NB4 (cell line): ENCODE data around the gene TRAPPC2.

Experiments
- DNase-seq: peaks from one replicate; pipeline ENCODE4 v3.0.0; 2010; ENCODE audit warnings: low read depth
- H3K4me3 ChIP-seq: one replicate; pipeline ENCODE4 v1.5.1; 2011; ENCODE audit warnings: mild to moderate bottlenecking, low read depth, low read length, moderate library complexity
- MYC ChIP-seq: IDR thresholded peaks from 2 replicates; pipeline ENCODE4 v1.6.1; 2011; ENCODE audit warnings: low read depth, low read length
- POLR2A ChIP-seq: IDR thresholded peaks from 2 replicates; pipeline ENCODE4 v1.6.1; 2011; ENCODE audit warnings: mild to moderate bottlenecking; ENCODE audit not compliant: insufficient read length; ENCODE audit errors: extremely low read depth
- TF ChIP-seq, protein P1 (sequence below): IDR thresholded peaks from 2 replicates; pipeline ENCODE4 v1.6.1; 2011; ENCODE audit warnings: low read depth, low read length
- TF ChIP-seq, protein P2 (sequence below): IDR thresholded peaks from one replicate; pipeline ENCODE4 v1.5.1; 2012; ENCODE audit warnings: low read depth, low read length

Gene TRAPPC2

DNA sequence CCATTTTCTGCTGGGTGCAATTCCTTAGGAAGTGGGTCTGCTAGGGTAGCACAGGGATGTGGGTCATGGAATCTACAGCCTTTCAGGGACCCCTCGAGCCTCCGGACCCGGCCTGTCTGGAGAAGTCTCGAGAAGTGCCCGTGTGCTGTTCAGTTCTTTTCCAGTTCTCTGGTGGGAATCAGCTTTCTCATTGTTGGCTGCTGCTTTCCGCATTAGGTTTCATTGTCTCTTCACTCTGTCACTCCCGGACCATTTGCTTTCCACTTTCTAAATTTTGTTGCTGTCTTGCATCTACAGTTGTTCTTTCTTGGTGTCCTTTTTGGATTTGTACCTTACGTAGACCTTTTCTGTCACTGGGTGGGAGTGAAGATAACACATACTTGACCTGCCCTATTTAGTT lies 39.4 kb downstream of the TRAPPC2 start:
- no peak overlapping the region for H3K4me3 ChIP-seq
- TF ChIP-seq POLR2A (no peak), MYC (no peak)
- TF ChIP-seq, protein P1, sequence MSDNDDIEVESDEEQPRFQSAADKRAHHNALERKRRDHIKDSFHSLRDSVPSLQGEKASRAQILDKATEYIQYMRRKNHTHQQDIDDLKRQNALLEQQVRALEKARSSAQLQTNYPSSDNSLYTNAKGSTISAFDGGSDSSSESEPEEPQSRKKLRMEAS, result no peak
- TF ChIP-seq, protein P2, sequence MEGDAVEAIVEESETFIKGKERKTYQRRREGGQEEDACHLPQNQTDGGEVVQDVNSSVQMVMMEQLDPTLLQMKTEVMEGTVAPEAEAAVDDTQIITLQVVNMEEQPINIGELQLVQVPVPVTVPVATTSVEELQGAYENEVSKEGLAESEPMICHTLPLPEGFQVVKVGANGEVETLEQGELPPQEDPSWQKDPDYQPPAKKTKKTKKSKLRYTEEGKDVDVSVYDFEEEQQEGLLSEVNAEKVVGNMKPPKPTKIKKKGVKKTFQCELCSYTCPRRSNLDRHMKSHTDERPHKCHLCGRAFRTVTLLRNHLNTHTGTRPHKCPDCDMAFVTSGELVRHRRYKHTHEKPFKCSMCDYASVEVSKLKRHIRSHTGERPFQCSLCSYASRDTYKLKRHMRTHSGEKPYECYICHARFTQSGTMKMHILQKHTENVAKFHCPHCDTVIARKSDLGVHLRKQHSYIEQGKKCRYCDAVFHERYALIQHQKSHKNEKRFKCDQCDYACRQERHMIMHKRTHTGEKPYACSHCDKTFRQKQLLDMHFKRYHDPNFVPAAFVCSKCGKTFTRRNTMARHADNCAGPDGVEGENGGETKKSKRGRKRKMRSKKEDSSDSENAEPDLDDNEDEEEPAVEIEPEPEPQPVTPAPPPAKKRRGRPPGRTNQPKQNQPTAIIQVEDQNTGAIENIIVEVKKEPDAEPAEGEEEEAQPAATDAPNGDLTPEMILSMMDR, result no peak
- DNase-seq, result no peak

DNA sequence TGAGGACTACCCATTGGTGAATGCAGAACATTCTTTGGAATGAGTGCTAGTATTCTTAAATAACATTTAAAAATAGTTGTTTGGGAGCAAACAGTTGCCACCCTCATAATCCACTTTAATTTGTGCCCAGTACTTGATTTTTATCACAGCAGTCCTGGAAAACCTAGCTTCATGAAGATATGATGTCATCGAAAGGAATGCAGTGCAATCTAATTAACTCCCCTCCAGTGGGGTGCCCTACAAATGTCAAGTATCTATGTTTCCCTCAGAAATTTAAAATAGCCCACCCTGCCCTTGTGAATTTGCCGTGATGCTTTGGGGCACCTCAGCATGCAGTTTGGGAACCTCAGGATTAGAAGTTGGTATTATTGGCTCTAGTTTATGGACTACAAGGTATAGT lies 40.1 kb downstream of the TRAPPC2 start:
- H3K4me3 ChIP-seq, result no peak overlapping the region
- no peak for DNase-seq

DNA sequence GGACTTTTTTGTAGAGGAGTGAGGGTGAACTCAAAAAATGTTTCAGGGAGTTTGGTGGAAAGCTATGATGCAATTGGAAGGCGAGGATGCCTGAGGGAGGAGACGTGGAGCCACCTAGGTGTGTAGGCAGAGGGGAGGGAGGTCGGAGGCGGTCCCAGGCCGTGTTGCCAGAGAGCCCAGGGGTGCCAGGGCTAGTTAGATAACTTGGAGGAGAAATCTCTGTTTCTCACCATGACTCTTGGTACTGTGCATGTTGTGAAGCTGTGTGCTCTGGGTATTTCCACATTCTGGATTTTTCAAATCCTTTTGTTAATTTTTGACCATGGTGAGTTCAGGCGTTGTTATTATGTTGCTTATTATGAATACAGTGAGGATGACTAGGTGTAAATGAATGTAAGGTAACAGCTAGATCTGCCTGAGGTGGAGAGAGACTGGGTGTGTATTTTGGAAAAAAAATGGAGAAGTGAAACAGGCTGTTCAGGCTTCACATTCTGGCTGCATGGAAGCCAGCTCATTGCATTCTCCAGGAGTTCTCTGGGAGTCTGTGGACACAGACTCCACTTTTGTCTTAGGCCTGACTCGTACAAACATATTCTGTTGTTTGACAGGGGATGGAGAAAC lies 41.0 kb downstream of the TRAPPC2 start:
- TF ChIP-seq POLR2A (no peak), MYC (no peak)
- TF ChIP-seq, protein P1, result no peak
- TF ChIP-seq, protein P2, result no peak
- no peak for DNase-seq
- H3K4me3 ChIP-seq, result no peak overlapping the region

More for the DNA sequence above, 40.1 kb downstream of the TRAPPC2 start:
- no peak for TF ChIP-seq MYC
- TF ChIP-seq, protein P1, result no peak
- TF ChIP-seq, protein P2, result no peak
- TF ChIP-seq POLR2A, result no peak

DNA sequence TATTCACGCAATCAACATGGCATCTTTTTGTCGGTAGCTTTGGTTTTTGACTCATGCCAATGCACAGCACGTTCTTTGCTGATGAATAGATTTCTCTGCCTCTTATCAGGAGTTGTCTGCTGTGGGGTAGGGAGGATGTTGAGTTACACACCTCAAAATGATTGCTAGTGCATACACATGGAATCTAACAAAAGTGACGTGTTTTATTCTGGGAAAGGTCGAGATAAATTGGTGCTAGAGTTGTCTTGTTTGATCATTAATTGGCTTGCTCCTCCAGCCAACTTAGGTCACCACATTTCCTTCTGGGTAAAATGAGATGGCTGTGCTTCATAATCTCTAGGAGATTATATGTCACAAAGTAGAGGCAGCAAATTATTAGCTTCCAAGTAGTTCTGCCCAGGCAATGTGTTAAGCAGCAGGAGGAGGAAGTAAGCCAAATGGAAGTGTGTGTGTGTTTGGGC lies 41.6 kb downstream of the TRAPPC2 start:
- TF ChIP-seq POLR2A (no peak), MYC (no peak)
- TF ChIP-seq, protein P2, result no peak
- TF ChIP-seq, protein P1, result no peak
- no peak overlapping the region for H3K4me3 ChIP-seq
- no peak for DNase-seq

DNA sequence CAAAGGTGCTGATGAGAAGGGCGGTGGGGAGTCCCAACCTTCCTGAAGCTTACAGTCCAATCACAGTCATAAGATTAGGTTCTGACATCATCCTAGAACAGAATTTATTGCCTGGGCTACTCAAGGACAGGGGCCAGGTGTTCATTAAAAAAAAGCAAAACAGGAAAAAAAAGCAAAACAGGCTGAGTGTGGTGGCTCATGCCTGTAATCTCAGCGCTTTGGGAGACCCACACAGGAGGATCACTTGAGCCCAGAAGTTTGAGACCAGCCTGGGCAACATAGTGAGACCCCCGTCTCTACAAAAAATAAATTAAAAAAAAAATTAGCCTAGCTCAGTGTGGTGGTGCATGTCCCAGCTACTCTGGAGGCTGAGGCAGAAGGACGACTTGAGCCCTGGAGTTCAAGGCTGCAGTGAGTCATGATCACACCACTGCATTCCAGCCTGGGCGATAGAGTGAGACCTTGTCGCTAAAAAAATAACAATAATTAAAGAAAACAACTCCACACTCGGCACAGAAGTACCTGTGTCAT lies 42.5 kb downstream of the TRAPPC2 start:
- DNase-seq, result no peak
- TF ChIP-seq, protein P2, result no peak
- no peak for TF ChIP-seq MYC
- TF ChIP-seq, protein P1, result no peak
- TF ChIP-seq POLR2A, result no peak
- no peak overlapping the region for H3K4me3 ChIP-seq
